ENCODE measurements around the gene CTU1.
A peak's percentile ranks its signal among the peaks of the same experiment; 100 is the strongest.

CTU1 gene

GRCh38 chr19:51131780-51132680, 23.8 kb upstream of the CTU1 start:
- H3K36me3 ChIP-seq (ENCODE audit: control insufficient read depth in 1 of 2, insufficient read depth in 2 of 2, low read depth in 1 of 2, low read length in 2 of 2): no peaks in the 10 kb centered on the region
- no peak overlapping the region for H2AFZ ChIP-seq (ENCODE audit: low read depth, low read length)
- H4K8ac ChIP-seq (ENCODE audit: low read length): no peak overlapping the region
- no peak overlapping the region for H3K14ac ChIP-seq (ENCODE audit: low read length in 2 of 2)
- no peak overlapping the region for H2AK5ac ChIP-seq (ENCODE audit: low read length, severe bottlenecking)
- H3K4me3 ChIP-seq (ENCODE audit: insufficient read depth in 1 of 2, low read depth in 1 of 2, low read length in 2 of 2): peak overlapping the region in 1 of 2 experiments; percentile 17
- no peaks in the 10 kb centered on the region for H3K79me1 ChIP-seq (replicated peaks; ENCODE audit: low read length, poor library complexity, severe bottlenecking)
- H3K9ac ChIP-seq (ENCODE audit: low read length): peak overlapping the region; percentile 36
- H2BK120ac ChIP-seq (ENCODE audit: low read depth, low read length): peak overlapping the region; percentile 52
- no peak overlapping the region for H3K23ac ChIP-seq (ENCODE audit: low read length in 2 of 2)
- H2BK15ac ChIP-seq (ENCODE audit: low read depth, poor library complexity, severe bottlenecking): no peak overlapping the region
- peaks cover 0 to 12% of the 10 kb centered on the region in 2 experiments for H3K27me3 ChIP-seq (ENCODE audit: control insufficient read depth in 1 of 2, insufficient read depth in 1 of 2, low read length in 2 of 2)
- peak overlapping the region in 1 of 2 experiments; percentile 53 for H3K4ac ChIP-seq (ENCODE audit: low read depth in 1 of 2, low read length in 2 of 2)
- peak overlapping the region in 1 of 2 experiments; percentile 48 for H2BK12ac ChIP-seq (ENCODE audit: low read length in 2 of 2)
- no peak overlapping the region for H3K27ac ChIP-seq (ENCODE audit: low read length, poor library complexity, severe bottlenecking)
- no peak overlapping the region for H3K4me2 ChIP-seq (ENCODE audit: low read length, poor library complexity, severe bottlenecking)
- H2BK5ac ChIP-seq (ENCODE audit: low read depth, low read length, poor library complexity, severe bottlenecking): no peak overlapping the region
- DNase-seq: peak; percentile 92
- no peaks in the 10 kb centered on the region for H3K4me1 ChIP-seq (ENCODE audit: control insufficient read depth, insufficient read depth, low read depth, low read length)
- 67% methylated on average over 21 of the region's 24 CpGs for WGBS
- H3K9me3 ChIP-seq (ENCODE audit: control insufficient read depth, low read length): peaks cover 7% of the 10 kb centered on the region
- no peak overlapping the region for H3K18ac ChIP-seq (ENCODE audit: low read depth in 1 of 2, low read length in 2 of 2)
- H4K91ac ChIP-seq (ENCODE audit: low read length): no peak overlapping the region

- Histone ChIP-seq H2BK12ac (ENCODE audit: low read length in 2 of 2) (no peak overlapping the region), H2AK5ac (ENCODE audit: low read length, severe bottlenecking) (no peak overlapping the region), H4K8ac (ENCODE audit: low read length) (peak overlapping the region; percentile 32), H2BK120ac (ENCODE audit: low read depth, low read length) (no peak overlapping the region), H2BK5ac (ENCODE audit: low read depth, low read length, poor library complexity, severe bottlenecking) (no peak overlapping the region), H3K27me3 (ENCODE audit: control insufficient read depth in 1 of 2, insufficient read depth in 1 of 2, low read length in 2 of 2) (peaks cover 0 to 12% of the 10 kb centered on the region in 2 experiments), H2BK15ac (ENCODE audit: low read depth, poor library complexity, severe bottlenecking) (no peak overlapping the region), H3K9me3 (ENCODE audit: control insufficient read depth, low read length) (peaks cover under 1% of the 10 kb centered on the region), H3K36me3 (ENCODE audit: control insufficient read depth in 1 of 2, insufficient read depth in 2 of 2, low read depth in 1 of 2, low read length in 2 of 2) (no peaks in the 10 kb centered on the region), H3K14ac (ENCODE audit: low read length in 2 of 2) (no peak overlapping the region), H4K91ac (ENCODE audit: low read length) (peak overlapping the region; percentile 54), H3K4me3 (ENCODE audit: insufficient read depth in 1 of 2, low read depth in 1 of 2, low read length in 2 of 2) (no peak overlapping the region), H3K23ac (ENCODE audit: low read length in 2 of 2) (no peak overlapping the region), H3K27ac (ENCODE audit: low read length, poor library complexity, severe bottlenecking) (no peak overlapping the region), H3K4ac (ENCODE audit: low read depth in 1 of 2, low read length in 2 of 2) (no peak overlapping the region), H3K9ac (ENCODE audit: low read length) (no peak overlapping the region), H3K4me2 (ENCODE audit: low read length, poor library complexity, severe bottlenecking) (no peak overlapping the region), H2AFZ (ENCODE audit: low read depth, low read length) (no peak overlapping the region), H3K18ac (ENCODE audit: low read depth in 1 of 2, low read length in 2 of 2) (peak overlapping the region in 1 of 2 experiments; percentile 1), H3K79me1 (replicated peaks; ENCODE audit: low read length, poor library complexity, severe bottlenecking) (no peaks in the 10 kb centered on the region), H3K4me1 (ENCODE audit: control insufficient read depth, insufficient read depth, low read depth, low read length) (no peaks in the 10 kb centered on the region)
- peak; percentile 16 for DNase-seq
- WGBS: 62% methylated on average over 8 of the region's 8 CpGs
Measured at GRCh38 chr19:51129716-51130115, 21.5 kb upstream of the CTU1 start.

GRCh38 chr19:51128227-51128626, 20.0 kb upstream of the CTU1 start:
- WGBS: 85% methylated on average over 7 of the region's 7 CpGs
- Histone ChIP-seq H2BK5ac (ENCODE audit: low read depth, low read length, poor library complexity, severe bottlenecking) (no peak overlapping the region), H3K14ac (ENCODE audit: low read length in 2 of 2) (no peak overlapping the region), H4K91ac (ENCODE audit: low read length) (peak overlapping the region; percentile 59), H3K9me3 (ENCODE audit: control insufficient read depth, low read length) (no peaks in the 10 kb centered on the region), H3K4me2 (ENCODE audit: low read length, poor library complexity, severe bottlenecking) (no peak overlapping the region), H3K4me3 (ENCODE audit: insufficient read depth in 1 of 2, low read depth in 1 of 2, low read length in 2 of 2) (no peak overlapping the region), H3K23ac (ENCODE audit: low read length in 2 of 2) (no peak overlapping the region), H3K79me1 (replicated peaks; ENCODE audit: low read length, poor library complexity, severe bottlenecking) (no peaks in the 10 kb centered on the region), H3K27me3 (ENCODE audit: control insufficient read depth in 1 of 2, insufficient read depth in 1 of 2, low read length in 2 of 2) (peaks cover 0 to 12% of the 10 kb centered on the region in 2 experiments), H2BK120ac (ENCODE audit: low read depth, low read length) (no peak overlapping the region), H2AK5ac (ENCODE audit: low read length, severe bottlenecking) (no peak overlapping the region), H3K4ac (ENCODE audit: low read depth in 1 of 2, low read length in 2 of 2) (peak overlapping the region; percentile 10 to 19), H2BK12ac (ENCODE audit: low read length in 2 of 2) (peak overlapping the region in 1 of 2 experiments; percentile 68), H3K27ac (ENCODE audit: low read length, poor library complexity, severe bottlenecking) (no peak overlapping the region), H2BK15ac (ENCODE audit: low read depth, poor library complexity, severe bottlenecking) (no peak overlapping the region), H3K9ac (ENCODE audit: low read length) (no peak overlapping the region), H3K36me3 (ENCODE audit: control insufficient read depth in 1 of 2, insufficient read depth in 2 of 2, low read depth in 1 of 2, low read length in 2 of 2) (no peaks in the 10 kb centered on the region), H2AFZ (ENCODE audit: low read depth, low read length) (no peak overlapping the region), H4K8ac (ENCODE audit: low read length) (no peak overlapping the region), H3K18ac (ENCODE audit: low read depth in 1 of 2, low read length in 2 of 2) (peak overlapping the region in 1 of 2 experiments; percentile 26), H3K4me1 (ENCODE audit: control insufficient read depth, insufficient read depth, low read depth, low read length) (no peaks in the 10 kb centered on the region)
- DNase-seq: no peak

GRCh38 chr19:51127755-51128154, 19.5 kb upstream of the CTU1 start:
- 20% methylated on average over 3 of the region's 4 CpGs for WGBS

More at GRCh38 chr19:51127755-51128154, 19.5 kb upstream of the CTU1 start:
- no peak overlapping the region for H3K4ac ChIP-seq (ENCODE audit: low read depth in 1 of 2, low read length in 2 of 2)
- H3K4me3 ChIP-seq (ENCODE audit: insufficient read depth in 1 of 2, low read depth in 1 of 2, low read length in 2 of 2): no peak overlapping the region
- H3K9ac ChIP-seq (ENCODE audit: low read length): no peak overlapping the region
- H3K4me1 ChIP-seq (ENCODE audit: control insufficient read depth, insufficient read depth, low read depth, low read length): no peaks in the 10 kb centered on the region
- H2BK15ac ChIP-seq (ENCODE audit: low read depth, poor library complexity, severe bottlenecking): no peak overlapping the region
- no peak overlapping the region for H2AFZ ChIP-seq (ENCODE audit: low read depth, low read length)
- H3K79me1 ChIP-seq (replicated peaks; ENCODE audit: low read length, poor library complexity, severe bottlenecking): no peaks in the 10 kb centered on the region
- H3K9me3 ChIP-seq (ENCODE audit: control insufficient read depth, low read length): no peaks in the 10 kb centered on the region
- H2BK120ac ChIP-seq (ENCODE audit: low read depth, low read length): no peak overlapping the region
- H3K36me3 ChIP-seq (ENCODE audit: control insufficient read depth in 1 of 2, insufficient read depth in 2 of 2, low read depth in 1 of 2, low read length in 2 of 2): no peaks in the 10 kb centered on the region
- peak; percentile 84 for DNase-seq
- H2BK12ac ChIP-seq (ENCODE audit: low read length in 2 of 2): no peak overlapping the region
- H2BK5ac ChIP-seq (ENCODE audit: low read depth, low read length, poor library complexity, severe bottlenecking): no peak overlapping the region
- no peak overlapping the region for H3K23ac ChIP-seq (ENCODE audit: low read length in 2 of 2)
- no peak overlapping the region for H4K8ac ChIP-seq (ENCODE audit: low read length)
- peaks cover 0 to 12% of the 10 kb centered on the region in 2 experiments for H3K27me3 ChIP-seq (ENCODE audit: control insufficient read depth in 1 of 2, insufficient read depth in 1 of 2, low read length in 2 of 2)
- H3K14ac ChIP-seq (ENCODE audit: low read length in 2 of 2): no peak overlapping the region
- H3K27ac ChIP-seq (ENCODE audit: low read length, poor library complexity, severe bottlenecking): no peak overlapping the region
- H3K18ac ChIP-seq (ENCODE audit: low read depth in 1 of 2, low read length in 2 of 2): peak overlapping the region in 1 of 2 experiments; percentile 26
- no peak overlapping the region for H3K4me2 ChIP-seq (ENCODE audit: low read length, poor library complexity, severe bottlenecking)
- peak overlapping the region; percentile 59 for H4K91ac ChIP-seq (ENCODE audit: low read length)
- no peak overlapping the region for H2AK5ac ChIP-seq (ENCODE audit: low read length, severe bottlenecking)

Measured in mesenchymal stem cell (in vitro differentiated cells and primary cell).